ENCODE data around the gene F2RL2. TPM values are rescaled to one million over a fixed set of nuclear protein-coding genes. Genes with fewer than 3 reads are reported as not detected.

Gene F2RL2
- total and polyA plus RNA-seq, 4 experiments from 2014 or later = 0.50 to 1.00 TPM; not detected in 2

DNA sequence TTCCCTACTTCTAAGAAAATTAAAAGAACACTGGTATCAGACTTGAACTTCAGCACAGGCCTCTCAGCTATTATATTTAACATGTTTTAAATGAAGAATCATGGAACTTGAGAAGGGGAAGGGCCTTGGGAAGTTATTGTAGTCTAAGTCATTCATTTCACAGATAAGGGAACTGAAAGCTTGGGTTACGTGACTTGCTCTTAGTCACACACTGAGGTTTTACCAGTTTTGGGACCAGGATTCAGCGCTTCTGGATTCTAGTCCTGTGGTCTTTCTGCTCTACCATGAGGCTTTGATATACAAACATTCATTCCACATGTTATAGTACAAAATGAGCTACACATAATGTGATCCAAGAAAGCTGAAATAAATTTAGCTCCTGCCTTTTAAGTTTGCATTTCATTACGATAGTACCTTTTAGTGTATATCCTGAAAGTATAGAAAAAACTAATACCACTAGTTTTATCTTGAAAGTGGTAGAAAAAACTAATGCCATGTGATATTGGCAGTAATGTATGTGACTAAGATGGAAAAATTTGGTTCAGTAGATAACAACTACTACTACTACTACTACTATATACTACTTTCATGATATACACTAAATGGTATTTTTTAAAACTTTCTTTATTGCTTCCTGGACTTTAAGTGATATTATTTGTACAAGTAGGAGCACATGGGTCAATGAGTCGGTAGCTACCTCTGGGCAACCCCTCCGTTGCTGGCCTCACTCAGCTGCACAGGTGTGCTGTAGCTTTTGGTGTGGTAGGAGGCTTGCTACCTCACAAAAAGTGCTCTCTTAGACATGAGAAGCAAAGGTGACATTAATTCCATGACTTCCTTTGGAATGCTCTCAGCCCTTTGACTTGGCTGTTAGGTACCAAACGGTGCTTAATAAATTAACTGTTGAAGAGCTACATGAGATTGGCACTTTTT is 40.7 kb downstream of the F2RL2 start:
- Histone ChIP-seq H3K27me3 (ENCODE audit: insufficient read depth, low read length) (no peaks in the 10 kb centered on the region), H3K4me3 (ENCODE audit: low read length in 2 of 2) (no peak overlapping the region), H3K27ac (ENCODE audit: low read depth, low read length) (no peak overlapping the region), H3K36me3 (ENCODE audit: insufficient read depth, low read length) (peaks cover 5% of the 10 kb centered on the region), H3K9me3 (ENCODE audit: control insufficient read depth in 1 of 2, low read length in 2 of 2) (no peaks in the 10 kb centered on the region), H3K4me1 (ENCODE audit: insufficient read depth, low read length) (peaks cover 16% of the 10 kb centered on the region)
- Mint-ChIP-seq H3K27me3 (no peaks in the 10 kb centered on the region), H3K4me3 (no peak overlapping the region), H3K36me3 (peaks cover 14 to 31% of the 10 kb centered on the region in 2 donors), H3K4me1 (peaks cover 13 to 37% (median 18%) of the 10 kb centered on the region in 4 donors), H3K27ac (peak overlapping the region in 6 of 7 donors; percentile 12 to 76 (median 46)), H3K9me3 (no peaks in the 10 kb centered on the region)
- intact Hi-C loops (cut with micrococcal nuclease) = loop anchor here (1.0 to 5.0 kb wide), 6 partner anchors 35 to 510 kb away; no protein-coding TSS in a partner anchor
- DNase-seq = no peak
- ChIA-PET POLR2A (ENCODE audit: partially characterized antibody) (interaction anchor here (0.9 to 4.6 kb wide), 5 partner anchors 8 to 179 kb away, joined by 3 to 35 read pairs (median 3); partner anchors contain the start of gene IQGAP2), CTCF (ENCODE audit: partially characterized antibody) (interaction anchor here (0.8 to 5.0 kb wide), 34 partner anchors 8 to 508 kb away, joined by 3 to 63 read pairs (median 6); partner anchors contain the start of gene IQGAP2)

DNA sequence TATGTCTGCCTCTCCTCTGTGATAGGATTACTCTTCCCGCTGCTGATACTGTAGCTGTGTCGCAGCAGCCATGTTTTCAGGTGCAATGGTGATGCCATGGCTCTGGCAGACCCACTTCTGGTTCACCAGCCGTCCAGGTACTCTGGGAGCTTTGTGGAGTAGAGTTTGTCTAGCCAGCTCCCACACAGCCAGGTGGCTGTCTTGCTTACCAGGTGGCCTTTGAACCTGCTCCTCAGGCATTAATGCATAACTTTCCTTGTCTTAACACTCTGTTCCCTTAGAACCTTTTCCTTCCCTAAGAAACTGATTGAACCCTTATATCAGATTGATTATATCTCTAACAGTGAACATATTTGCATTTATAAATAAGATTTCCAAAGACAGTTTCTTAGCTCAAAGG is 42.2 kb downstream of the F2RL2 start:
- Mint-ChIP-seq H3K4me3 (no peak overlapping the region), H3K27me3 (no peaks in the 10 kb centered on the region), H3K4me1 (peaks cover 16 to 38% (median 20%) of the 10 kb centered on the region in 4 donors), H3K36me3 (peaks cover 20 to 42% of the 10 kb centered on the region in 2 donors), H3K27ac (peak overlapping the region in 5 of 7 donors; percentile 16 to 63 (median 53)), H3K9me3 (no peaks in the 10 kb centered on the region)
- no peaks in the 10 kb centered on the region for H3K9me3 ChIP-seq (ENCODE audit: control insufficient read depth in 1 of 2, low read length in 2 of 2)
- CTCF ChIA-PET (ENCODE audit: partially characterized antibody) = interaction anchor here (1.0 to 5.0 kb wide), 11 partner anchors 10 to 406 kb away, joined by 3 to 63 read pairs (median 11); partner anchors contain the start of gene IQGAP2
- no peak overlapping the region for H3K27ac ChIP-seq (ENCODE audit: low read depth, low read length)
- POLR2A ChIA-PET (ENCODE audit: partially characterized antibody) = interaction anchor here (1.4 to 4.6 kb wide), 2 partner anchors 38 to 177 kb away, joined by 4 to 35 read pairs; partner anchors contain the start of gene IQGAP2
- H3K27me3 ChIP-seq (ENCODE audit: insufficient read depth, low read length) = no peaks in the 10 kb centered on the region
- H3K36me3 ChIP-seq (ENCODE audit: insufficient read depth, low read length) = peaks cover 5% of the 10 kb centered on the region
- H3K4me1 ChIP-seq (ENCODE audit: insufficient read depth, low read length) = peaks cover 19% of the 10 kb centered on the region
- intact Hi-C loops (cut with micrococcal nuclease) = loop anchor here (5.0 kb wide), 1 partner anchor 509 kb away; no protein-coding TSS in a partner anchor
- DNase-seq = no peak
- no peak overlapping the region for H3K4me3 ChIP-seq (ENCODE audit: low read length in 2 of 2)

DNA sequence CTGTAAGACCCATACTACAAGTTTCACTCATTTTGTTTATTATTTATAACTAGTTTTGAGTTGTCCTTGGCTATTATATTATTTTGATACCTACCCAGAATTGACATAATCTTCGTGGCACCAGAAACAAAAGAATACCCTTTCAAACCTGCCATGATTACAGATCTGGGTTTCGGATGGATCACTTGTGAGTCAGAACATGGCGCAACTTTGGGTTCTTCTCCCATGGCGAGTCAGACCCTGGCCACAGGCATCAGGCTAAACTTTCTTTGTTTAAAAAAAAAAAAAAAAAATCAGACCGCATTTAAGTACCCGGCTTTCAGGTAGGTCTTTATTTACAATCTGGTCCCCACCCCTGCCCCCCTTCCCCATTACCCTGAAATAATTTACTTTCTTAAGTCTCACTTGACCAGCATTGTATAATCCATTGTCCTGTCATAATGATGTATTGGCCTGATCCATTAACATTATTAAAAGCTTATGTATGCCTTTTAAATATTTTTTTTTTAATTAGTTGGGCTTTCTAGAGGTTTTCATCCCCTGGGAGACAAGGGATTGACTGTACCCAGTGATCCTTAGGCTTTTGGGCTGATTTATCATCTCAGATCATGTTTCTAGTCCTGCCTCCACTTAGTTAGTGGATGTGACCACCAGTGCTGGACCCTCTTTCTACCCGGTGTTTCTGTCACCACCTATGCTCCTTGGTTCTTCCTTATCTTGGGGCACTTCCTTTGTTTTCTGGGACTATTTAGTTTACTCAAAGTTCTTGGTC is 43.9 kb downstream of the F2RL2 start:
- ChIA-PET POLR2A (ENCODE audit: partially characterized antibody) (no interaction called here), CTCF (ENCODE audit: partially characterized antibody) (interaction anchor here (1.1 to 5.0 kb wide), 3 partner anchors 31 to 241 kb away, joined by 3 to 50 read pairs (median 7); no protein-coding TSS in a partner anchor)
- no peak for DNase-seq
- Histone ChIP-seq H3K27me3 (ENCODE audit: insufficient read depth, low read length) (no peaks in the 10 kb centered on the region), H3K4me3 (ENCODE audit: low read length in 2 of 2) (no peak overlapping the region), H3K36me3 (ENCODE audit: insufficient read depth, low read length) (no peaks in the 10 kb centered on the region), H3K4me1 (ENCODE audit: insufficient read depth, low read length) (peaks cover 19% of the 10 kb centered on the region), H3K27ac (ENCODE audit: low read depth, low read length) (no peak overlapping the region), H3K9me3 (ENCODE audit: control insufficient read depth in 1 of 2, low read length in 2 of 2) (no peaks in the 10 kb centered on the region)
- Mint-ChIP-seq H3K4me3 (no peak overlapping the region), H3K4me1 (peaks cover 14 to 38% (median 20%) of the 10 kb centered on the region in 4 donors), H3K9me3 (no peaks in the 10 kb centered on the region), H3K36me3 (peaks cover 13 to 39% of the 10 kb centered on the region in 2 donors), H3K27ac (peak overlapping the region in 1 of 7 donors; percentile 64), H3K27me3 (no peaks in the 10 kb centered on the region)
- intact Hi-C loops (cut with micrococcal nuclease) = no loop called here

DNA sequence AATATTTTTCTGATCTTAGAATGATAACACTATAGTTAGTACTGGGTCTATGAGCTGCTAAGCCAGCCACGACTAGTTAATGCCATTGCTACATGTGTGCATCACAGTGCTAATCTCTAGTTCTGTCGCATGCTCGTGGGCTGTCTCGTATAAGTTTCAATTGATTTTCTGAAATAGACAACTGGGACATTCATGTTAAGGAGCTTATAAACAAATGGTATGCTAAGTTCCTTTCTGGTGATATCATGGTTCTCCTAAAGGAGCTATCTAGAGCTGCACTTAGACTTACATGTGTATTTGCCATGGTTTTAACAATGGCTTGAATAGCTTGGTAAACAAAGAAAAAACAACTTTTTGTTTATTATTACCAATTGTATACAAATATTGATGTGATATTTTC is 46.2 kb downstream of the F2RL2 start:
- intact Hi-C loops (cut with micrococcal nuclease) = no loop called here
- H3K27ac Mint-ChIP-seq = peak overlapping the region in 3 of 7 donors; percentile 30 to 35 (median 35)

DNA sequence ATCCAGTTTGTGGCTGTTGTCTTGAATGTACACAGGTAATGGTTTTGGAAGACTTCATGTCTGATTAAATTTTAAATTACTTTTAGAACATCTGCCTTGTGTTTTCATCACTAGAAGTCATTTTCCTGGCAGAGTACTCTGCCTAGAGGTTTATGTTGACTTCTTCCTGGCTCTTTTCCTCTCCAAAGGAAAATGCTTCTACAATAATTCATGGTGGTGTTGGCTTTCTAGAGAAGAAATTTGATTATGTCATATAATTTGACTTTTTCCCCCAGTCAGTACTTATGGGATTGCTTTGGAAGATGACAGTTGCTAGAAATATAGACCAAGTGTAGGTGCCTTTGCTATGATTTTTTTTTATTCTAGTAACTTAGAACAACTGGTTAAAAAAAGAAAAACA is 46.8 kb downstream of the F2RL2 start:
- H3K9me3 ChIP-seq (ENCODE audit: control insufficient read depth in 1 of 2, low read length in 2 of 2) = no peaks in the 10 kb centered on the region
- no peaks in the 10 kb centered on the region for H3K9me3 Mint-ChIP-seq
- peaks cover 17 to 42% of the 10 kb centered on the region in 2 donors for H3K36me3 Mint-ChIP-seq
- no peak overlapping the region for H3K4me3 ChIP-seq (ENCODE audit: low read length in 2 of 2)
- peaks cover 7% of the 10 kb centered on the region for H3K4me1 ChIP-seq (ENCODE audit: insufficient read depth, low read length)
- peak overlapping the region in 3 of 7 donors; percentile 1 to 81 (median 51) for H3K27ac Mint-ChIP-seq
- H3K4me1 Mint-ChIP-seq = peaks cover 11 to 24% (median 18%) of the 10 kb centered on the region in 4 donors
- H3K27ac ChIP-seq (ENCODE audit: low read depth, low read length) = no peak overlapping the region
- no peak overlapping the region for H3K4me3 Mint-ChIP-seq
- no peaks in the 10 kb centered on the region for H3K27me3 ChIP-seq (ENCODE audit: insufficient read depth, low read length)
- ChIA-PET CTCF (ENCODE audit: partially characterized antibody) (interaction anchor here (1.3 to 1.9 kb wide), 3 partner anchors 33 to 238 kb away, joined by 3 to 5 read pairs (median 3); no protein-coding TSS in a partner anchor), POLR2A (ENCODE audit: partially characterized antibody) (interaction anchor here (1.1 to 1.2 kb wide), 2 partner anchors 28 to 29 kb away, joined by 3 to 5 read pairs; no protein-coding TSS in a partner anchor)
- no peaks in the 10 kb centered on the region for H3K36me3 ChIP-seq (ENCODE audit: insufficient read depth, low read length)
- no peaks in the 10 kb centered on the region for H3K27me3 Mint-ChIP-seq
- DNase-seq = no peak
- intact Hi-C loops (cut with micrococcal nuclease) = no loop called here

More for the DNA sequence above, 46.2 kb downstream of the F2RL2 start:
- Histone ChIP-seq H3K4me1 (ENCODE audit: insufficient read depth, low read length) (peaks cover 12% of the 10 kb centered on the region), H3K4me3 (ENCODE audit: low read length in 2 of 2) (no peak overlapping the region), H3K27me3 (ENCODE audit: insufficient read depth, low read length) (no peaks in the 10 kb centered on the region), H3K27ac (ENCODE audit: low read depth, low read length) (no peak overlapping the region), H3K9me3 (ENCODE audit: control insufficient read depth in 1 of 2, low read length in 2 of 2) (no peaks in the 10 kb centered on the region), H3K36me3 (ENCODE audit: insufficient read depth, low read length) (no peaks in the 10 kb centered on the region)
- POLR2A ChIA-PET (ENCODE audit: partially characterized antibody) = interaction anchor here (0.7 to 1.2 kb wide), 3 partner anchors 28 to 860 kb away, joined by 3 to 5 read pairs (median 3); no protein-coding TSS in a partner anchor
- Mint-ChIP-seq H3K4me3 (no peak overlapping the region), H3K36me3 (peaks cover 13 to 40% of the 10 kb centered on the region in 2 donors), H3K9me3 (no peaks in the 10 kb centered on the region), H3K4me1 (peaks cover 12 to 26% (median 19%) of the 10 kb centered on the region in 4 donors), H3K27me3 (no peaks in the 10 kb centered on the region)
- CTCF ChIA-PET (ENCODE audit: partially characterized antibody) = interaction anchor here (0.6 to 1.9 kb wide), 4 partner anchors 34 to 239 kb away, joined by 3 to 5 read pairs (median 3); no protein-coding TSS in a partner anchor
- DNase-seq = no peak

DNA sequence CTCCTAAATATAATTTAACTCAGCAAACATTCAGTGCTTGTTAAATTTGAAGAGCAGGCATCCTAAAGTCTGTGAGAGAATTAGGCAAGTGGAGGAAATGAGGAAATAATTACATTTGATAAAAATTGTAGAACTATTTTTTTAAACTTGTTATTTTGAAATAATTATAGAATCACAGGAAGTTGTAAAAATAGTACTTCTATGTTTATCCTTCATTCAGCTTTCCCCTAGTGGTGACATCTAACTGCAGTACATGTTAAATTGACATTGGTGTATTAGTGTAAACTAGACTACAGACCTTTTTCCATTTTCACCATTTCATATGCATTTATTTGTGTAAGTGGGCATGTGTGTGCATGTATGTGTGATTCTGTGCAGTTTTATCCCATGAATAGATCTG is 51.6 kb downstream of the F2RL2 start:
- H3K27me3 ChIP-seq (ENCODE audit: insufficient read depth, low read length) = no peaks in the 10 kb centered on the region
- peaks cover 17 to 22% (median 20%) of the 10 kb centered on the region in 4 donors for H3K4me1 Mint-ChIP-seq
- ChIA-PET POLR2A (ENCODE audit: partially characterized antibody) (interaction anchor here (0.6 to 0.9 kb wide), 2 partner anchors 23 to 24 kb away, joined by 3 read pairs; no protein-coding TSS in a partner anchor), CTCF (ENCODE audit: partially characterized antibody) (interaction anchor here (0.9 to 4.2 kb wide), 5 partner anchors 8 to 114 kb away, joined by 3 to 27 read pairs (median 3); no protein-coding TSS in a partner anchor)
- intact Hi-C loops (cut with micrococcal nuclease) = no loop called here
- H3K4me3 Mint-ChIP-seq = no peak overlapping the region
- H3K36me3 Mint-ChIP-seq = peaks cover 20 to 33% of the 10 kb centered on the region in 2 donors
- no peaks in the 10 kb centered on the region for H3K27me3 Mint-ChIP-seq
- peak overlapping the region in 5 of 7 donors; percentile 2 to 75 (median 37) for H3K27ac Mint-ChIP-seq
- no peak overlapping the region for H3K4me3 ChIP-seq (ENCODE audit: low read length in 2 of 2)
- no peaks in the 10 kb centered on the region for H3K9me3 Mint-ChIP-seq
- peaks cover 4% of the 10 kb centered on the region for H3K4me1 ChIP-seq (ENCODE audit: insufficient read depth, low read length)
- H3K9me3 ChIP-seq (ENCODE audit: control insufficient read depth in 1 of 2, low read length in 2 of 2) = no peaks in the 10 kb centered on the region
- DNase-seq = no peak
- H3K27ac ChIP-seq (ENCODE audit: low read depth, low read length) = no peak overlapping the region
- peaks cover 10% of the 10 kb centered on the region for H3K36me3 ChIP-seq (ENCODE audit: insufficient read depth, low read length)

Data from CD4-positive, alpha-beta memory T cell (primary cell).